K562 (cell line): Measurements from ENCODE around the gene RASSF3.

Source experiments
- POU5F1 ChIP-seq: fragments of 150-350 bp; IDR thresholded peaks from 2 replicates; pipeline ENCODE4 v1.6.1; 2014; ENCODE audit warnings: borderline replicate concordance, low read length, low read depth, mild to moderate bottlenecking; ENCODE audit not compliant: partially characterized antibody
- RCOR1 ChIP-seq, 2 experiments: IDR thresholded peaks; 2 replicates each; pipeline ENCODE4 v1.6.1; 2012; ENCODE audit warnings: low read depth in 2 of 2, low read length in 2 of 2, borderline replicate concordance in 1 of 2, improper control_type of control experiment in 1 of 2

DNA sequence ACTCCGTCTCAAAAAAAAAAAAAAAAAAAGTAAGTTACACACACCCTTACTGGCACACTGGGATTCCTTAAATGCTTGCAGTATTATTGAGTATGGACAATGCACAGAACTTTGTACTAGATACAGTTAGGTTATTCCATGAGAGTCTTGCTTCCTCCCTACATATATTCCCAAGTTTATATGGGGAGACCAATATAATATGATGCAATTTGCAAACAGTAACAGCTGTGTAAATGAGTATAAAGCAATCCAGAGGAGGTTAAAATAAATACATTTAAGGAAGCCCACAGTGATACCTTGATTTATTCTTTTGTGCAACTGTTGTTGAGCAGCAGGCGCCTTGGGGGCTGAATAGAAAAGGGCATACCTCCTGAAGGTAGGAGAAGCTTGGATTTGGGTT lies 26.6 kb downstream of the RASSF3 start:
- no peak for TF ChIP-seq POU5F1
- TF ChIP-seq RCOR1 (IDR thresholded peaks at IDR 0.05; ENCODE audit: borderline replicate concordance in 1 of 2, low read depth in 2 of 2, low read length in 2 of 2) = no peak
